ENCODE results near the gene FNTB. TPM values are rescaled to one million over a fixed set of nuclear protein-coding genes. Genes with fewer than 3 reads are reported as not detected.
A peak's percentile ranks its signal among the peaks of the same experiment; 100 is the strongest.

FNTB gene
- total and polyA plus RNA-seq, 2 of the 13 experiments (the other 11 are each of a cell fraction or from before 2014, with no cell fraction given), result 23.6 to 28.5 TPM

DNA sequence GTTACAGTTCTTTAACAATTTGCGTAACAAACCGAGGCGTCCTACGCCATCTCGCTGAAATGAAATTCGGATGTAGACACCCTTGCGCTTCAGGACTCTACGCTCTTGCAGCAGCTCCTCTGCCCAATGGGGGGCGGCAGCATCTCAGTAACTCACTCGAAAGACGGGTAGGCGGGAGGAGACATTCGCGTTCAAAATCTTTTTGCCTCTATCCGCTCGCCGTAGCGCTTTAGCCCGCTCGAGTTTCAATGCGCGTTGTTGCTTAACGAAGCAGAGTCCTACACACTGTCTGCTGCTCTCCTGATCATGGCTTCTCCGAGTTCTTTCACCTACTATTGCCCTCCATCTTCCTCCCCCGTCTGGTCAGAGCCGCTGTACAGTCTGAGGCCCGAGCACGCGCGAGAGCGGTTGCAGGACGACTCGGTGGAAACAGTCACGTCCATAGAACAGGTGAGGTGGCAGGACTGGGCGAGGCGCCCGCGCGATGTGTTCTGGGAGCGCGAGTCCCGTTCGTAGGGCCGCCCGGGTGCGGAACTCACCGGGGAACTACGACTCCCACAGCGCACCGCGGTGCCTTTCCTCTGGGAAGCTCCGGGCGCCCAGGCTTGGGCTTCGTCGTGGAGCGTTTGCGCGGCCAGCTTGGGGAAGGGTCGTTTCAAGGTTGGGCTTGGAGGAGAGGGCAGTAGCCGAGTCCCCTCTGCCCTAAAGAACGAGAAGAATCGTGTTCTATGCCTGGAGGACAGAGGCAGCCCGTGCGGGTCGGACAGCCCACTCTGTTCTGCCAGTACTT lies at the start of gene FNTB (continued):
- no peak for TF ChIP-seq ZNF816 (CRISPR knock-in tag; IDR thresholded peaks at IDR 0.05; ENCODE audit: borderline replicate concordance)
- TF ChIP-seq ZFP41 (CRISPR knock-in tag; IDR thresholded peaks at IDR 0.05; ENCODE audit: borderline replicate concordance), result no peak; the same call in 1 of the 2 replicates
- peak; percentile 90 for TF ChIP-seq GABPB1 (CRISPR knock-in tag; IDR thresholded peaks at IDR 0.05)
- no peak for TF ChIP-seq RAD51 (IDR thresholded peaks at IDR 0.05; ENCODE audit: borderline replicate concordance)
- no peak for TF ChIP-seq FOXA1 (IDR thresholded peaks at IDR 0.05)
- TF ChIP-seq FOXA1 (CRISPR knock-in tag; IDR thresholded peaks at IDR 0.05), result peak; percentile 2; the same call in 1 of the 2 replicates
- TF ChIP-seq, protein P1, sequence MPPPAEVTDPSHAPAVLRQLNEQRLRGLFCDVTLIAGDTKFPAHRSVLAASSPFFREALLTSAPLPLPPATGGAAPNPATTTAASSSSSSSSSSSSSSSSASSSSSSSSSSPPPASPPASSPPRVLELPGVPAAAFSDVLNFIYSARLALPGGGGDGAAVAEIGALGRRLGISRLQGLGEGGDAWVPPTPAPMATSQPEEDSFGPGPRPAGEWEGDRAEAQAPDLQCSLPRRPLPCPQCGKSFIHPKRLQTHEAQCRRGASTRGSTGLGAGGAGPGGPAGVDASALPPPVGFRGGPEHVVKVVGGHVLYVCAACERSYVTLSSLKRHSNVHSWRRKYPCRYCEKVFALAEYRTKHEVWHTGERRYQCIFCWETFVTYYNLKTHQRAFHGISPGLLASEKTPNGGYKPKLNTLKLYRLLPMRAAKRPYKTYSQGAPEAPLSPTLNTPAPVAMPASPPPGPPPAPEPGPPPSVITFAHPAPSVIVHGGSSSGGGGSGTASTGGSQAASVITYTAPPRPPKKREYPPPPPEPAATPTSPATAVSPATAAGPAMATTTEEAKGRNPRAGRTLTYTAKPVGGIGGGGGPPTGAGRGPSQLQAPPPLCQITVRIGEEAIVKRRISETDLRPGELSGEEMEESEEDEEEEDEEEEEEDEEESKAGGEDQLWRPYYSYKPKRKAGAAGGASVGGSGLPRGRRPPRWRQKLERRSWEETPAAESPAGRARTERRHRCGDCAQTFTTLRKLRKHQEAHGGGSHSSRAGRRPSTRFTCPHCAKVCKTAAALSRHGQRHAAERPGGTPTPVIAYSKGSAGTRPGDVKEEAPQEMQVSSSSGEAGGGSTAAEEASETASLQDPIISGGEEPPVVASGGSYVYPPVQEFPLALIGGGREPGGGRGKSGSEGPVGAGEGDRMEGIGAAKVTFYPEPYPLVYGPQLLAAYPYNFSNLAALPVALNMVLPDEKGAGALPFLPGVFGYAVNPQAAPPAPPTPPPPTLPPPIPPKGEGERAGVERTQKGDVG (CRISPR knock-in tag; IDR thresholded peaks at IDR 0.05; ENCODE audit: borderline replicate concordance), result 0 out of 2 replicates have a peak, but pooled peaks have one; percentile 86
- TF ChIP-seq, protein P2, sequence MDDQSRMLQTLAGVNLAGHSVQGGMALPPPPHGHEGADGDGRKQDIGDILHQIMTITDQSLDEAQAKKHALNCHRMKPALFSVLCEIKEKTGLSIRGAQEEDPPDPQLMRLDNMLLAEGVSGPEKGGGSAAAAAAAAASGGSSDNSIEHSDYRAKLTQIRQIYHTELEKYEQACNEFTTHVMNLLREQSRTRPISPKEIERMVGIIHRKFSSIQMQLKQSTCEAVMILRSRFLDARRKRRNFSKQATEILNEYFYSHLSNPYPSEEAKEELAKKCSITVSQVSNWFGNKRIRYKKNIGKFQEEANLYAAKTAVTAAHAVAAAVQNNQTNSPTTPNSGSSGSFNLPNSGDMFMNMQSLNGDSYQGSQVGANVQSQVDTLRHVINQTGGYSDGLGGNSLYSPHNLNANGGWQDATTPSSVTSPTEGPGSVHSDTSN (CRISPR knock-in tag; IDR thresholded peaks at IDR 0.05; ENCODE audit: borderline replicate concordance), result no peak
- TF ChIP-seq ZC3H13 (CRISPR knock-in tag; IDR thresholded peaks at IDR 0.05), result peak; percentile 95
- peak; percentile 79; the same call in 1 of the 2 replicates for TF ChIP-seq HDAC1 (CRISPR knock-in tag; IDR thresholded peaks at IDR 0.05)
- peak; percentile 67; the same call in 1 of the 2 replicates for TF ChIP-seq ZNF510 (CRISPR knock-in tag; IDR thresholded peaks at IDR 0.05; ENCODE audit: low read depth)
- no peak for TF ChIP-seq MATR3 (CRISPR knock-in tag; IDR thresholded peaks at IDR 0.05)
- no peak for TF ChIP-seq MLLT10 (CRISPR knock-in tag; IDR thresholded peaks at IDR 0.05)
- TF ChIP-seq ZNF747 (CRISPR knock-in tag; IDR thresholded peaks at IDR 0.05; ENCODE audit: borderline replicate concordance), result peak; percentile 77; the same call in 1 of the 2 replicates
- peak; percentile 48; the same call in 1 of the 2 replicates for TF ChIP-seq BCL6 (CRISPR knock-in tag; IDR thresholded peaks at IDR 0.05)
- TF ChIP-seq, protein P3, sequence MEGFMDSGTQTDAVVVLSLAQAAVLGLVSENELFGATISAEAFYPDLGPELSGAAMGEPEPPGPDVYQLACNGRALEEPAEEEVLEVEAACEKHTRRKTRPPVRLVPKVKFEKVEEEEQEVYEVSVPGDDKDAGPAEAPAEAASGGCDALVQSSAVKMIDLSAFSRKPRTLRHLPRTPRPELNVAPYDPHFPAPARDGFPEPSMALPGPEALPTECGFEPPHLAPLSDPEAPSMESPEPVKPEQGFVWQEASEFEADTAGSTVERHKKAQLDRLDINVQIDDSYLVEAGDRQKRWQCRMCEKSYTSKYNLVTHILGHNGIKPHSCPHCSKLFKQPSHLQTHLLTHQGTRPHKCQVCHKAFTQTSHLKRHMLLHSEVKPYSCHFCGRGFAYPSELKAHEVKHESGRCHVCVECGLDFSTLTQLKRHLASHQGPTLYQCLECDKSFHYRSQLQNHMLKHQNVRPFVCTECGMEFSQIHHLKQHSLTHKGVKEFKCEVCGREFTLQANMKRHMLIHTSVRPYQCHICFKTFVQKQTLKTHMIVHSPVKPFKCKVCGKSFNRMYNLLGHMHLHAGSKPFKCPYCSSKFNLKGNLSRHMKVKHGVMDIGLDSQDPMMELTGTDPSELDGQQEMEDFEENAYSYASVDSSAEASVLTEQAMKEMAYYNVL (CRISPR knock-in tag; IDR thresholded peaks at IDR 0.05; ENCODE audit: borderline replicate concordance), result peak; percentile 84; the same call in 1 of the 2 replicates
- TF ChIP-seq CAMTA2 (CRISPR knock-in tag; IDR thresholded peaks at IDR 0.05; ENCODE audit: borderline replicate concordance), result no peak
- peak; percentile 87; the same call in 1 of the 2 replicates for TF ChIP-seq ZNF678 (CRISPR knock-in tag; IDR thresholded peaks at IDR 0.05)
- no peak; the same call in 1 of the 2 replicates for TF ChIP-seq FLYWCH1 (CRISPR knock-in tag; IDR thresholded peaks at IDR 0.05)
- TF ChIP-seq ZNF124 (CRISPR knock-in tag; IDR thresholded peaks at IDR 0.05), result peak; percentile 60
- TF ChIP-seq ZNF773 (CRISPR knock-in tag; IDR thresholded peaks at IDR 0.05; ENCODE audit: borderline replicate concordance), result no peak
- TF ChIP-seq ZNF138 (CRISPR knock-in tag; IDR thresholded peaks at IDR 0.05; ENCODE audit: low read depth), result 0 out of 2 replicates have a peak, but pooled peaks have one; percentile 48
- no peak for TF ChIP-seq KDM6A (CRISPR knock-in tag; IDR thresholded peaks at IDR 0.05; ENCODE audit: low read depth)
- no peak for TF ChIP-seq ZFP36L2 (CRISPR knock-in tag; IDR thresholded peaks at IDR 0.05)
- peak; percentile 92; the same call in 1 of the 2 replicates for TF ChIP-seq ZNF619 (CRISPR knock-in tag; IDR thresholded peaks at IDR 0.05)
